D721Med (cell line): ENCODE measurements around the gene HDAC7.

Experiments used
- DNase-seq: peaks from one replicate; pipeline ENCODE4 v3.0.0; 2011; ENCODE audit warnings: low spot score; ENCODE audit not compliant: insufficient read length
- FAIRE-seq: peaks from 2 replicates; lab custom pipeline; 2011; peaks lifted over from hg19 to GRCh38; lab: Jason Lieb, UNC
- TF ChIP-seq, protein P1 (sequence below): IDR thresholded peaks from 2 replicates; pipeline ENCODE4 v1.5.1; 2012; ENCODE audit warnings: mild to moderate bottlenecking, control low read depth; ENCODE audit not compliant: insufficient read depth; ENCODE audit errors: missing control alignments

The HDAC7 gene

DNA sequence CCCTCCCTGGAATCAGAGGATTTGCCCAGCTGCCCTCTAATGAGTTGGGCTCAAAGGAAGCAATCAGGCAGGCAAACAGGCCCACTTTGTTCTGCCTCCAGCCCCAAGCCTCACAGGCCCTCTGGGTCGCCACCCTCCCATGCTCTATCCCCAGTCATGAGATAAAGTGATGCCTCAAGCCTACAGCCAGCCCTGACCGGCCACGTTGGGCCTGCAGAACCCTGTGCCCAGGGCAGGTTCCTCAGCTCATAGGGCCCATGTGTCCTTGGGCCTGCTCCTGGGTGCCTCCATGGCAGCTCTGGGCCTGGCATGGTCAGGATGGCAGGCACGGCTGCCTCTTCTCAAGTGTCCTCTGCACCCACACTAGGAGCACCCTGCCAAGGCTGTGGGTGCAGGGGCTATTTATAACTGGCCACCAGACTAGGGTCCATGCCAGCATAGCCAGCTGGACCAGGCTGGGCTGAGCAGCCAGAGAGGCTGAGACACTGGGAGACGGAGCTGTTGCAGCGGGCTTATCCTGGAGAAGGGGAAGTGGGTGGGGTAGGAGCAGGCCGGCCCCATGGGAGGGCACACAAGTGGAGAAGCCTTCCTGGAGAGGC is 20.2 kb downstream of the HDAC7 start:
- DNase-seq = no peak
- no peak for FAIRE-seq
- TF ChIP-seq, protein P1, sequence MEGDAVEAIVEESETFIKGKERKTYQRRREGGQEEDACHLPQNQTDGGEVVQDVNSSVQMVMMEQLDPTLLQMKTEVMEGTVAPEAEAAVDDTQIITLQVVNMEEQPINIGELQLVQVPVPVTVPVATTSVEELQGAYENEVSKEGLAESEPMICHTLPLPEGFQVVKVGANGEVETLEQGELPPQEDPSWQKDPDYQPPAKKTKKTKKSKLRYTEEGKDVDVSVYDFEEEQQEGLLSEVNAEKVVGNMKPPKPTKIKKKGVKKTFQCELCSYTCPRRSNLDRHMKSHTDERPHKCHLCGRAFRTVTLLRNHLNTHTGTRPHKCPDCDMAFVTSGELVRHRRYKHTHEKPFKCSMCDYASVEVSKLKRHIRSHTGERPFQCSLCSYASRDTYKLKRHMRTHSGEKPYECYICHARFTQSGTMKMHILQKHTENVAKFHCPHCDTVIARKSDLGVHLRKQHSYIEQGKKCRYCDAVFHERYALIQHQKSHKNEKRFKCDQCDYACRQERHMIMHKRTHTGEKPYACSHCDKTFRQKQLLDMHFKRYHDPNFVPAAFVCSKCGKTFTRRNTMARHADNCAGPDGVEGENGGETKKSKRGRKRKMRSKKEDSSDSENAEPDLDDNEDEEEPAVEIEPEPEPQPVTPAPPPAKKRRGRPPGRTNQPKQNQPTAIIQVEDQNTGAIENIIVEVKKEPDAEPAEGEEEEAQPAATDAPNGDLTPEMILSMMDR = no peak

GRCh38 chr12:47798382-47798948 is 21.2 kb downstream of the HDAC7 start:
- FAIRE-seq (no peak), DNase-seq (no peak)
- TF ChIP-seq, protein P1 = no peak

DNA sequence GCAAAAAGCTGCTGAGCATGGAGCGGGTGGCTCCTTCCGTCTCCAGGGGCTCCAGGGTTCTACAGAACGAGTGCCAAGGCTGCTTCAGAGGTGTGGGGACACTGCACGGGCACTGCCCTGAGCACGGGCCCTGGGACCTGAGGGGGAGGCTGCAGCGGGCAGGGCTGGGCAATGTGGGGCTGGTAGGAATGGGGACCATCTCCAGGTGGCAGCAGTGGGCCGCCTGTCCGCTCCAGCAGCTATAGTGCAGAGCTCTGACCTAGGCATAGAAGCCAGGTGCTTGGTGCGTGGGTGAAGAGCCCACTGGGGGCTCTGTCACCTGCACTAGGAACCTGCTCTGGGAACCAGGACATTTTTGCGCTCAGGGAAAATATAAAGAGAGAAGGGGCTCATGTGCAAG is 22.3 kb downstream of the HDAC7 start:
- DNase-seq = no peak
- no peak for FAIRE-seq
- TF ChIP-seq, protein P1 = peak; percentile 16

DNA sequence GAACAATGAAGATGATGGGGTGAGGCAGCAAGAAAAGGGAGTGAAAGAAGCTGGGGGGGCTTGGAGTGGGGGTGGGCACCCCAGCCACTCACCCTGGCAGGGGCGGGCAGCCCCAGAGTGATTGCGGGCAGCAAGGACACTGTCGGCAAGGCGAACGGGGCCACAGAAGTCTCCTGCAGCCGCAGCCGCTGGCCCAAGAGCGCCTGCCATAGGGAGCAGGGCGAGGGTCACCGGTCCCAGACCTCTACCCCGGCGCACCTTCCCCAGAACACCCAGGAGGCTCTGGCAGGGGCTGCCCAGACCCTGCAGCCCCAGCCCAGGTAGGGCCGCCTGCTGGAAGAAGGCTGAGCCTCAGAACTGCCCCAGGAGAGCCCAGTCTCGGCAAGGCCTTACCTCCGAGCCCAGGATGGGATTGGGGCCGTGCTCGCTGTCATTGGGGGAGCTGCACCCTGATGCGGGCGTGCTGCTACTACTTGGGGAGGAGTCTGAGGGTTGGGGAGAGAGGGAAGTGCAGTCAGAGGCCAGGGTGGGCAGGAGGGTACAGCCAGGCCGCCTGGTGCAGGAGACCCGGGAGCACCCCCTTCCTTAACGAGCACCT is 23.8 kb downstream of the HDAC7 start:
- FAIRE-seq (no peak), DNase-seq (no peak)
- TF ChIP-seq, protein P1 = no peak

DNA sequence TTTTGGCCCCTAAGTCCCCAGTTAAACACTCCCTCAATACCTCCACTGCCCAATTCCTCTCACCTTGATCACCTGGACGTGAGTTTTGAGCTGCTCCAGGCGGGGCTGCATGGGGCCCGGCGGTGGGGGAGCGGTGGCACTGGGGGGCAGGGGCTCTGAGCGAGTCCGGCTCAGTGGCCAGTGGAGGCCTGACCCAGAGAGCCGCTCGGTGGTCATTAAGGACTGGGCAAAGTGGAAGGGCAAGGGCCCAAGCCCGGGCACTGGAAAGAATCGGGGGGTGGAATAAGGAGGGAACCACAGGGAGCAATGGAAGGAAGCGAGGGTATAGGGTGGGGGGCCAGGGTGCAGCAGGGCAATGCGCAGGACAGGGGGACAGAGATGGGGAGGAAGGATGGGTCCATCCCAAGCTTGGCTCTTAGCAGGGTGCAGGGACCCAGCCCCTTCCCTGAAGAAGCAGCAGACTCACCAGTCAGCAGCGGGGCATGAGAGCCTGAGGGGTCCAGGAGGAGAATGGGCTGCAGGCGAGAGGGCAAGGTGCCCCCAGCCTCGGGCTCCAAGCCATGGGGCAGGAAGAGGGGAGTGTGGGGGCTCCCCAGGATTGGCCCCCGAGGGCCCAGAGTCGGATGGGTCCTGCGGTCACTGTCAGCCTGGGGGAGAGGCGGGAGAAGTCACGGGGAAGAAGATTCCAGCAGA is 24.4 kb downstream of the HDAC7 start:
- FAIRE-seq (no peak), DNase-seq (no peak)
- TF ChIP-seq, protein P1 = no peak

DNA sequence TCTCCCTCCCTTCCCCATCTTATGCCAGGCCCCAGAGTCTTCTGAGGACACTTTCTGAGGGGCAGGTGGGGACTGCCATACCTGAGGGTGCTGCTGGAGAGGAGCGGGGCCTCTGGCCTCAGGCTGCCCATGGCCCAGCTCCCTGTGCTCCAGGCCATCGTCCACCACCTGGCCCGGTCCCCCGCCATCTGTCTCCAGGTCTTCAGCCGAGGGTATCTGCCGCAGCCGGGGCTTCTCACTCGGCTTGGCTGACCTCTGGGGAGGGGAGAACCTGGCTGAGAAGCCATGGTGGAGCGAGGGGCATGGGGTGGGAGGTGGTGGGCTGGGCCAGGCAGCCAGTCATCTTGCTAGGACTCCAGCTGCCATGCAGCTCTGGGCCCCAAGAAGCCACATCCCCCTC is 25.0 kb downstream of the HDAC7 start:
- DNase-seq (no peak), FAIRE-seq (no peak)
- TF ChIP-seq, protein P1 = no peak
